Astrocyte of the spinal cord (primary cell): ENCODE results near the gene CEND1.

ENCODE experiments used
- DNase-seq: peaks from one replicate; pipeline ENCODE4 v3.0.0; 2011; ENCODE audit warnings: low read depth, low spot score
- H3K4me3 ChIP-seq: 2 replicates; pipeline ENCODE4 v1.5.1; 2011; ENCODE audit warnings: low read depth, mild to moderate bottlenecking, low read length, moderate library complexity
- CTCF ChIP-seq: IDR thresholded peaks from 2 replicates; pipeline ENCODE4 v1.5.1; 2012; ENCODE audit warnings: low read depth, mild to moderate bottlenecking, low read length, inconsistent platforms
- in situ Hi-C: cut with HindIII; loops from 2 replicates; pipeline ENCODE4 v1.10.0; 2017; ENCODE audit warnings: low sequenced_read_pairs

CEND1 gene

DNA sequence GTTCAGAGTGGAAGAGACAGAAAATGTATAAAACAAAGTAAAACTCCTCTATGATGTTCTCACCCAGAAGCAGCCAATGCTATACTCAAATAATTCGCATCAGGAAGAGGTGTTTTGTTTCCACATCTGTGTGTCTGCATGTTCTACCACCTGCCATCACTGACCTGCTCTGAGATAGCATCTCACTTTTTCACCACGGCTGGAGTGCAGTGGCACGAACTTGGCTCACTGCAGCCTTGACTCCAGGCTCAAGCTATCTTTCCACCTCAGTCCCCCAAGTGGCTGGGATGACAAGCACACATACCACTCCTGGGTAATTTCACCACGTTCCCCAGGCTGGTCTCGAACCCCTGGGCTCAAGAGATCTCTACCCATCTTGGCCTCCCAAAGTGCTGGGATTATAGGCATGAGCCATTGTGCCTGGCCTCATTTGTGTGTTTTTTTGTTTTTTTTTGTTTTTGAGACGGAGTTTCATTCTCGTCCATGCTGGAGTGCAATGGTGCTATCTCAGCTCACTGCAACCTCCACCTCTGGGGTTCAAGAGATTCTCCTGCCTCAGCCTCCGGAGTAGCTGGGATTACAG is 28.3 kb downstream of the CEND1 start:
- DNase-seq = no peak
- in situ Hi-C loops = no loop called here
- no peak for TF ChIP-seq CTCF
- no peak overlapping the region for H3K4me3 ChIP-seq

DNA sequence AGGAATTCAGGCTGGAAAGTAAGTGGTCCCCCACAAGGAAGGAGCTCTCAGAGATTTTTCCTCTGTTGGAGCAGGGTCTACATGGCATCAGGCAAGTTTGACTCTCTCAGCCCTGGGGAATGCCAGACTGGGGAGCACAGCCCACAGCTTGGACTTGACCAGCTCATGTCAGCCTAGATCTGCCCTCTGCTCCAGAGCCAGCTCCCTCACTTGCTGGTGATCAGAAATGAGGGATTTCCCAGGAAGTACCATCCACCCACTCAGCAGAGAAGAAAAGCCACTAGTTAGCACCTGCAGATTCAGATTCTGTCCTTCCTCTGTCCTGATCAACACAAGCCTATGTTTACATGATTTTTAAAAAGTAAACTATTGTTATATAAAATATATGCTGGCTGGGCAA is 29.7 kb downstream of the CEND1 start:
- DNase-seq = no peak
- in situ Hi-C loops = no loop called here
- no peak overlapping the region for H3K4me3 ChIP-seq
- no peak for TF ChIP-seq CTCF

- DNase-seq = no peak
- in situ Hi-C loops = no loop called here
- no peak for TF ChIP-seq CTCF
- no peak overlapping the region for H3K4me3 ChIP-seq
Measured at GRCh38 chr11:749731-750130, 40.2 kb downstream of the CEND1 start.

- in situ Hi-C loops = no loop called here
- no peak for DNase-seq
Measured at GRCh38 chr11:748007-748359, 41.9 kb downstream of the CEND1 start.

DNA sequence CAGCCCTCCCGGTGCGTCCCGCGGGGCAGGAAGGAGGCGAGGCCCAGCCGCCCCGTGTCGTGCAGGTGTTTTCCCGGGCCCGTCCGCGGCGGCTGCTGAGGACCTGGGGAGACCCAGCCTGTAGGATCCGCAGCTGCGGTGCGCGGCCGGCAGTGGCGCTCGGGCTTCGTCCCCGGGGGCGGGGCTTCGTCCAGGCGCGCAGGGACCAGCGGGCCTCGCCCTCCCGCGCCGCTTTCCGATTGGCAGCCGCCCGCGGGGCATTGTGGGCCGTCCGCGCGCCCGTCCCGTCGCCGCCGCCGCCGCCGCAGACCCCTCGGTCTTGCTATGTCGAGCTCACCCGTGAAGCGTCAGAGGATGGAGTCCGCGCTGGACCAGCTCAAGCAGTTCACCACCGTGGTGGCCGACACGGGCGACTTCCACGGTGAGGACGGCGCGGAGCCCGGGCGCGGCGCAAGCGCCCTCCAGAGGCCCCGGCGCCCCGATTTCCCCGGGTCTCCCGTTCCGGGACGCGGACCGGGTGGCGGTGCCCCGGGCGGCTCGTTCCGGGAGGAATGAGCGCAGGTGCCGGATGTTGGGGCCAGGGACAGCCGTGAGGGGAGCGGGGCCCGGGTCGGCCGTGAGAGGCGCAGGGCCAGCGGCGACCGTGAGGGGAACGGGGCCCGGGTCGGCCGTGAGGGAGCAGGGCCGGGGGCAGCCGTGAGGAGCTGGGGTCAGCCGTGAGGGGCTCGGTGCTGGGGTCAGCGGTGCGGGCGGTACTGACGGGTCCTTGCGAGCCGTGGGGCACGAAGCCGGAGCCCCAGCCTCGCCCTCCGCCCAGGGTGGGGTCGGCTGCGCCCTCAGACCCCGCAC is 42.5 kb downstream of the CEND1 start, which contains the start of gene TALDO1:
TSS of gene TALDO1 (plus strand) at position 307 of the 849 bp plus-strand sequence. CDS start at position 325, 18 bp downstream.
- peak within 1 kb of the TSS; percentile 60 for H3K4me3 ChIP-seq
- peak; percentile 12 for TF ChIP-seq CTCF
- peak; percentile 82 for DNase-seq
- in situ Hi-C loops = no loop called here

More at GRCh38 chr11:748007-748359, 41.9 kb downstream of the CEND1 start:
- no peak for TF ChIP-seq CTCF
- H3K4me3 ChIP-seq = peak overlapping the region; percentile 60

DNA sequence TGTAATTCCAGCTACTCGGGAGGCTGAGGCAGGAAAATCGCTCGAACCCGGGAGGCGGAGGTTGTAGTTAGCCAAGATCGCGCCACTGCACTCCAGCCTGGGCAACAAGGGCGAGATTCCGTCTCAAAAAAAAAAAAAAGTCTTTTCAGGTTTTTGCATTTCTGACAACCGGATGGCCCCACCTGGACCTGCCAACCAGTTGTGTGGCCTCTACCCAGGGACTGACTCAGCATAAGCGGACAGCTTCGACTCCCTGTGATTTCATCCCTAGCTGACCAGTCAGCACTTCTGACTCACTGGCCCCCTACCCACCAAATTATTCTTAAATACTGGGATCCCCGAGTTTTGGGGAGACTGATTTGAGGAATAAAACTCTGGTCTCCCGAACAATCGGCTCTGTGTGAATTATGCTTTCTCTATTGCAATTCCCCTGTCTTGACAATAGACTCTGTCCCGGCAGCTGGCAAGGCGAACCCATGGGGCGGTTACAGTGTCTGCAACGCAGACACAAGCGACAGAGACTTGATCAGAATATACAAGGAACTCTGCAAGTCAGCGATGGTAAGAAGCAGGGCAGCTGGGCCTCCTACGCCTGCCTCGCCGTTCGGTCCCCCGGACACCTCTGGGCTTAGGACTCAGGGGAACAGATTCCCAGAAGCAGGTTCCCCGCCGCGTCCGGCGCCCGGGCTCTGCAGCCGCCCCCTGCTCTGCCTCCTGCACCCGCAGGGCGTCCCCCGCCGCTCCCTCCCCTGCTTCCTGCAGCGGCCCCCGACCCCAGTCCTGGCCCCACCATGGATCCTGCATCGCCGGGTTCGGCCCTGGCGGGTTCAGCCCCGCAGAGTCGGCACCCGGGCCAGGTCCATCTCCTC is 43.4 kb downstream of the CEND1 start:
- no peak for TF ChIP-seq CTCF
- in situ Hi-C loops = no loop called here
- peak; percentile 29 for DNase-seq
- peak overlapping the region; percentile 53 for H3K4me3 ChIP-seq
